WTC11 (cell line): ENCODE data around the gene MBD3.

ENCODE experiments used
- ATF1 ChIP-seq: sonication (generic); formaldehyde crosslinking; IDR thresholded peaks from 2 replicates; pipeline ENCODE4 v1.8.1; 2023; ENCODE audit warnings: mild to moderate bottlenecking, moderate library complexity, missing genetic modification reagents
- FOXK1 ChIP-seq: sonication (generic); formaldehyde crosslinking; IDR thresholded peaks from 2 replicates; pipeline ENCODE4 v1.8.0; 2022; ENCODE audit warnings: mild to moderate bottlenecking, moderate library complexity, missing genetic modification reagents
- IRF2 ChIP-seq: sonication (generic); formaldehyde crosslinking; IDR thresholded peaks from 2 replicates; pipeline ENCODE4 v1.8.0; 2022; ENCODE audit warnings: low read depth, missing genetic modification reagents, borderline replicate concordance
- TCF7 ChIP-seq: sonication (generic); formaldehyde crosslinking; IDR thresholded peaks from 2 replicates; pipeline ENCODE4 v1.8.0; 2022; ENCODE audit warnings: mild to moderate bottlenecking, low read depth, missing genetic modification reagents, moderate library complexity
- TF ChIP-seq, protein P1 (sequence below): sonication (generic); formaldehyde crosslinking; conservative IDR thresholded peaks from 2 replicates; pipeline ENCODE4 v1.8.1; 2022; ENCODE audit warnings: mild to moderate bottlenecking, missing genetic modification reagents
- TF ChIP-seq, protein P2 (sequence below): fragments of 200-600 bp; IDR thresholded peaks from 2 replicates; pipeline ENCODE4 v1.8.0; 2022; ENCODE audit warnings: antibody characterized with exemption
- TF ChIP-seq, protein P3 (sequence below): sonication (generic); formaldehyde crosslinking; IDR thresholded peaks from 2 replicates; pipeline ENCODE4 v1.8.0; 2023; ENCODE audit warnings: missing genetic modification reagents
- TF ChIP-seq, protein P4 (sequence below): sonication (generic); formaldehyde crosslinking; IDR thresholded peaks from 2 replicates; pipeline ENCODE4 v1.8.0; 2022; ENCODE audit warnings: mild to moderate bottlenecking, missing genetic modification reagents
- TF ChIP-seq, protein P5 (sequence below): sonication (generic); formaldehyde crosslinking; IDR thresholded peaks from 2 replicates; pipeline ENCODE4 v1.8.0; 2023; ENCODE audit warnings: mild to moderate bottlenecking, missing genetic modification reagents
- TF ChIP-seq, protein P6 (sequence below): sonication (generic); formaldehyde crosslinking; IDR thresholded peaks from 2 replicates; pipeline ENCODE4 v1.8.1; 2022; ENCODE audit warnings: low read depth, missing genetic modification reagents, borderline replicate concordance

DNA sequence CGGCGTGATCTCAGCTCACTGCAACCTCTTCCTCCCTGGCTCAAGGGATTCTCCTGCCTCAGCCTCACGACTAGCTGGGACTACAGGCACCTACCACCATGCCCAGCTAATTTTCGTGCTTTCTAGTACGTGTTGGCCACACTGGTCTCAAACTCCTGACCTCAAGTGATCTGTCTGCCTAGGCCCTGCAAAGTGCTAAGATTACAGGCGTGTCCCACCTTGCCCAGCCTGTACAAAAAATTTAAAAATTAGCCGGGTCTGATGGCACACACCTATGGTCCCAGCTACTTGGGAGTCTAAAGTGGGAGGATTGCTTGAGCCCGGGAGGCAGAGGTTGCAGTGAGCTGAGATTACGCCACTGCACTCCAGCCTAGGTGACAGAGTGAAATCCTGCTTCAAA lies 19.9 kb downstream of the MBD3 start:
- TF ChIP-seq, protein P1, sequence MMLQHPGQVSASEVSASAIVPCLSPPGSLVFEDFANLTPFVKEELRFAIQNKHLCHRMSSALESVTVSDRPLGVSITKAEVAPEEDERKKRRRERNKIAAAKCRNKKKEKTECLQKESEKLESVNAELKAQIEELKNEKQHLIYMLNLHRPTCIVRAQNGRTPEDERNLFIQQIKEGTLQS (CRISPR knock-in tag) = no peak
- TF ChIP-seq FOXK1 (CRISPR knock-in tag) = no peak
- TF ChIP-seq, protein P2, sequence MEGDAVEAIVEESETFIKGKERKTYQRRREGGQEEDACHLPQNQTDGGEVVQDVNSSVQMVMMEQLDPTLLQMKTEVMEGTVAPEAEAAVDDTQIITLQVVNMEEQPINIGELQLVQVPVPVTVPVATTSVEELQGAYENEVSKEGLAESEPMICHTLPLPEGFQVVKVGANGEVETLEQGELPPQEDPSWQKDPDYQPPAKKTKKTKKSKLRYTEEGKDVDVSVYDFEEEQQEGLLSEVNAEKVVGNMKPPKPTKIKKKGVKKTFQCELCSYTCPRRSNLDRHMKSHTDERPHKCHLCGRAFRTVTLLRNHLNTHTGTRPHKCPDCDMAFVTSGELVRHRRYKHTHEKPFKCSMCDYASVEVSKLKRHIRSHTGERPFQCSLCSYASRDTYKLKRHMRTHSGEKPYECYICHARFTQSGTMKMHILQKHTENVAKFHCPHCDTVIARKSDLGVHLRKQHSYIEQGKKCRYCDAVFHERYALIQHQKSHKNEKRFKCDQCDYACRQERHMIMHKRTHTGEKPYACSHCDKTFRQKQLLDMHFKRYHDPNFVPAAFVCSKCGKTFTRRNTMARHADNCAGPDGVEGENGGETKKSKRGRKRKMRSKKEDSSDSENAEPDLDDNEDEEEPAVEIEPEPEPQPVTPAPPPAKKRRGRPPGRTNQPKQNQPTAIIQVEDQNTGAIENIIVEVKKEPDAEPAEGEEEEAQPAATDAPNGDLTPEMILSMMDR = no peak
- TF ChIP-seq, protein P3, sequence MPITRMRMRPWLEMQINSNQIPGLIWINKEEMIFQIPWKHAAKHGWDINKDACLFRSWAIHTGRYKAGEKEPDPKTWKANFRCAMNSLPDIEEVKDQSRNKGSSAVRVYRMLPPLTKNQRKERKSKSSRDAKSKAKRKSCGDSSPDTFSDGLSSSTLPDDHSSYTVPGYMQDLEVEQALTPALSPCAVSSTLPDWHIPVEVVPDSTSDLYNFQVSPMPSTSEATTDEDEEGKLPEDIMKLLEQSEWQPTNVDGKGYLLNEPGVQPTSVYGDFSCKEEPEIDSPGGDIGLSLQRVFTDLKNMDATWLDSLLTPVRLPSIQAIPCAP (CRISPR knock-in tag) = no peak
- TF ChIP-seq, protein P4, sequence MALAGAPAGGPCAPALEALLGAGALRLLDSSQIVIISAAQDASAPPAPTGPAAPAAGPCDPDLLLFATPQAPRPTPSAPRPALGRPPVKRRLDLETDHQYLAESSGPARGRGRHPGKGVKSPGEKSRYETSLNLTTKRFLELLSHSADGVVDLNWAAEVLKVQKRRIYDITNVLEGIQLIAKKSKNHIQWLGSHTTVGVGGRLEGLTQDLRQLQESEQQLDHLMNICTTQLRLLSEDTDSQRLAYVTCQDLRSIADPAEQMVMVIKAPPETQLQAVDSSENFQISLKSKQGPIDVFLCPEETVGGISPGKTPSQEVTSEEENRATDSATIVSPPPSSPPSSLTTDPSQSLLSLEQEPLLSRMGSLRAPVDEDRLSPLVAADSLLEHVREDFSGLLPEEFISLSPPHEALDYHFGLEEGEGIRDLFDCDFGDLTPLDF = no peak
- TF ChIP-seq ATF1 = no peak
- TF ChIP-seq, protein P5, sequence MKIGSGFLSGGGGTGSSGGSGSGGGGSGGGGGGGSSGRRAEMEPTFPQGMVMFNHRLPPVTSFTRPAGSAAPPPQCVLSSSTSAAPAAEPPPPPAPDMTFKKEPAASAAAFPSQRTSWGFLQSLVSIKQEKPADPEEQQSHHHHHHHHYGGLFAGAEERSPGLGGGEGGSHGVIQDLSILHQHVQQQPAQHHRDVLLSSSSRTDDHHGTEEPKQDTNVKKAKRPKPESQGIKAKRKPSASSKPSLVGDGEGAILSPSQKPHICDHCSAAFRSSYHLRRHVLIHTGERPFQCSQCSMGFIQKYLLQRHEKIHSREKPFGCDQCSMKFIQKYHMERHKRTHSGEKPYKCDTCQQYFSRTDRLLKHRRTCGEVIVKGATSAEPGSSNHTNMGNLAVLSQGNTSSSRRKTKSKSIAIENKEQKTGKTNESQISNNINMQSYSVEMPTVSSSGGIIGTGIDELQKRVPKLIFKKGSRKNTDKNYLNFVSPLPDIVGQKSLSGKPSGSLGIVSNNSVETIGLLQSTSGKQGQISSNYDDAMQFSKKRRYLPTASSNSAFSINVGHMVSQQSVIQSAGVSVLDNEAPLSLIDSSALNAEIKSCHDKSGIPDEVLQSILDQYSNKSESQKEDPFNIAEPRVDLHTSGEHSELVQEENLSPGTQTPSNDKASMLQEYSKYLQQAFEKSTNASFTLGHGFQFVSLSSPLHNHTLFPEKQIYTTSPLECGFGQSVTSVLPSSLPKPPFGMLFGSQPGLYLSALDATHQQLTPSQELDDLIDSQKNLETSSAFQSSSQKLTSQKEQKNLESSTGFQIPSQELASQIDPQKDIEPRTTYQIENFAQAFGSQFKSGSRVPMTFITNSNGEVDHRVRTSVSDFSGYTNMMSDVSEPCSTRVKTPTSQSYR (CRISPR knock-in tag) = no peak
- TF ChIP-seq, protein P6, sequence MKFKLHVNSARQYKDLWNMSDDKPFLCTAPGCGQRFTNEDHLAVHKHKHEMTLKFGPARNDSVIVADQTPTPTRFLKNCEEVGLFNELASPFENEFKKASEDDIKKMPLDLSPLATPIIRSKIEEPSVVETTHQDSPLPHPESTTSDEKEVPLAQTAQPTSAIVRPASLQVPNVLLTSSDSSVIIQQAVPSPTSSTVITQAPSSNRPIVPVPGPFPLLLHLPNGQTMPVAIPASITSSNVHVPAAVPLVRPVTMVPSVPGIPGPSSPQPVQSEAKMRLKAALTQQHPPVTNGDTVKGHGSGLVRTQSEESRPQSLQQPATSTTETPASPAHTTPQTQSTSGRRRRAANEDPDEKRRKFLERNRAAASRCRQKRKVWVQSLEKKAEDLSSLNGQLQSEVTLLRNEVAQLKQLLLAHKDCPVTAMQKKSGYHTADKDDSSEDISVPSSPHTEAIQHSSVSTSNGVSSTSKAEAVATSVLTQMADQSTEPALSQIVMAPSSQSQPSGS (CRISPR knock-in tag) = no peak
- no peak for TF ChIP-seq IRF2 (CRISPR knock-in tag)
- no peak for TF ChIP-seq TCF7 (CRISPR knock-in tag)
